HG03045 (cell line): ENCODE data around the gene AADACL3.
"Not testable (repeated sequence)": the region's sequence is repeated elsewhere in the genome, so short reads cannot be mapped to it uniquely, and the experiment has no call there.

Source experiments
- ATAC-seq: cut with Tn5 transposase; IDR thresholded peaks from one replicate; pipeline ENCODE4 v1.9.1; 2021; ENCODE audit warnings: mild to moderate bottlenecking, moderate library complexity; ENCODE audit not compliant: unreplicated experiment

Gene AADACL3

GRCh38 chr1:12714710-12715475 is 1.0 kb upstream of the AADACL3 start:
- no peak for ATAC-seq

- ATAC-seq = no peak
These were observed 1.5 kb downstream of the AADACL3 start for GRCh38 chr1:12717301-12717838.

GRCh38 chr1:12722626-12723025 is 6.7 kb downstream of the AADACL3 start:
- no peak for ATAC-seq

GRCh38 chr1:12728391-12728790 is 12.5 kb downstream of the AADACL3 start:
- ATAC-seq = no peak

- ATAC-seq = no peak
These were observed 14.2 kb downstream of the AADACL3 start for GRCh38 chr1:12730156-12730555.

- ATAC-seq = not testable (repeated sequence)
These were observed 15.2 kb downstream of the AADACL3 start for GRCh38 chr1:12731084-12731483.

- ATAC-seq = no peak
These were observed 18.7 kb downstream of the AADACL3 start for GRCh38 chr1:12734651-12735050.

GRCh38 chr1:12738934-12739333 is 23.0 kb downstream of the AADACL3 start:
- no peak for ATAC-seq

GRCh38 chr1:12739613-12740012 is 23.7 kb downstream of the AADACL3 start:
- no peak for ATAC-seq

- ATAC-seq = no peak
These were observed 26.0 kb downstream of the AADACL3 start for GRCh38 chr1:12741946-12742345.

GRCh38 chr1:12745126-12745991 is 29.4 kb downstream of the AADACL3 start:
- ATAC-seq = no peak

- no peak for ATAC-seq
These were observed 30.0 kb downstream of the AADACL3 start, which contains the start of gene CFAP107 for GRCh38 chr1:12745992-12746323. Gene CFAP107 (plus strand): TSS chr1:12746200. CDS start chr1:12746431, 231 bp downstream.

GRCh38 chr1:12748778-12749355 is 33.0 kb downstream of the AADACL3 start:
- ATAC-seq = no peak

GRCh38 chr1:12754738-12755137 is 38.8 kb downstream of the AADACL3 start:
- no peak for ATAC-seq

GRCh38 chr1:12756273-12756672 is 40.4 kb downstream of the AADACL3 start:
- ATAC-seq = no peak

GRCh38 chr1:12756768-12757413 is 41.0 kb downstream of the AADACL3 start:
- no peak for ATAC-seq

GRCh38 chr1:12757836-12758235 is 41.9 kb downstream of the AADACL3 start:
- ATAC-seq = no peak

GRCh38 chr1:12760256-12760795 is 44.4 kb downstream of the AADACL3 start:
- no peak for ATAC-seq

GRCh38 chr1:12761781-12762180 is 45.9 kb downstream of the AADACL3 start:
- no peak for ATAC-seq

GRCh38 chr1:12762766-12763165 is 46.9 kb downstream of the AADACL3 start:
- ATAC-seq = no peak

- ATAC-seq = no peak
These were observed 47.6 kb downstream of the AADACL3 start for GRCh38 chr1:12763479-12763878.
